ENCODE data around the gene ICOS.

- TF ChIP-seq POLR2A (IDR thresholded peaks at IDR 0.05) (no peak), CTCF (IDR thresholded peaks at IDR 0.05) (no peak)
These were observed 55.9 kb downstream of the ICOS start for GRCh38 chr2:203992509-203992908.
